OCI-LY1 (cell line): ENCODE results near the gene RAD21L1.

Source experiments
- H2AFZ ChIP-seq: fragments of 200-600 bp; sonication (generic), shearing (Covaris generic); 2 replicates; pipeline ENCODE4 v1.6.0; 2014; ENCODE audit warnings: antibody characterized with exemption, mild to moderate bottlenecking, low read length
- H3F3A ChIP-seq: fragments of 200-600 bp; sonication (generic), shearing (Covaris generic); 2 replicates; pipeline ENCODE4 v1.6.0; 2014; ENCODE audit warnings: mild to moderate bottlenecking, antibody characterized with exemption, low read length, moderate library complexity; ENCODE audit not compliant: insufficient read depth
- H3K27ac ChIP-seq: fragments of 200-600 bp; sonication (generic); 2 replicates; pipeline ENCODE4 v1.5.1; 2014; ENCODE audit warnings: low read length, mixed run types, mild to moderate bottlenecking, low read depth; ENCODE audit not compliant: poor library complexity, severe bottlenecking
- H3K27me3 ChIP-seq: fragments of 200-600 bp; sonication (generic); 2 replicates; pipeline ENCODE4 v1.6.0; 2014; ENCODE audit warnings: antibody characterized with exemption, mild to moderate bottlenecking, low read length, moderate library complexity; ENCODE audit not compliant: insufficient read depth
- H3K36me3 ChIP-seq: fragments of 200-600 bp; sonication (generic); 2 replicates; pipeline ENCODE4 v1.6.1; 2014; ENCODE audit warnings: mild to moderate bottlenecking, antibody characterized with exemption, low read length, moderate library complexity, mixed read lengths; ENCODE audit not compliant: insufficient read depth
- H3K4me1 ChIP-seq: fragments of 200-600 bp; sonication (generic); 2 replicates; pipeline ENCODE4 v1.5.1; 2014; ENCODE audit warnings: mild to moderate bottlenecking, low read length, moderate library complexity; ENCODE audit not compliant: insufficient read depth, severe bottlenecking
- H3K4me2 ChIP-seq: fragments of 200-600 bp; sonication (generic), shearing (Covaris generic); 2 replicates; pipeline ENCODE4 v1.6.1; 2014; ENCODE audit warnings: low read length
- H3K4me3 ChIP-seq: fragments of 200-600 bp; sonication (generic); 2 replicates; pipeline ENCODE4 v1.5.1; 2014; ENCODE audit warnings: low read length, low read depth, mild to moderate bottlenecking, mixed read lengths; ENCODE audit not compliant: poor library complexity, severe bottlenecking
- H3K79me2 ChIP-seq: fragments of 200-600 bp; shearing (Covaris generic); 2 replicates; pipeline ENCODE4 v1.6.1; 2016; ENCODE audit warnings: mixed run types, low read length, mixed read lengths; ENCODE audit not compliant: insufficient read depth
- H3K9ac ChIP-seq: fragments of 200-600 bp; sonication (generic), shearing (Covaris generic); 2 replicates; pipeline ENCODE4 v1.6.1; 2014; ENCODE audit warnings: mild to moderate bottlenecking, low read length, mixed read lengths
- H3K9me2 ChIP-seq: fragments of 200-600 bp; sonication (generic), shearing (Covaris generic); 2 replicates; pipeline ENCODE4 v1.6.1; 2014; ENCODE audit warnings: low read depth, mild to moderate bottlenecking, low read length, mixed read lengths
- H3K9me3 ChIP-seq: fragments of 200-600 bp; shearing (Covaris generic); 2 replicates; pipeline ENCODE4 v1.6.1; 2014; ENCODE audit warnings: low read length, mixed read lengths
- H4K20me1 ChIP-seq: fragments of 200-600 bp; sonication (generic), shearing (Covaris generic); 2 replicates; pipeline ENCODE4 v1.6.0; 2016; ENCODE audit warnings: mild to moderate bottlenecking, low read length; ENCODE audit not compliant: insufficient read depth
- CTCF ChIP-seq: fragments of 200-600 bp; sonication (generic), shearing (Covaris generic); IDR thresholded peaks from 2 replicates; pipeline ENCODE4 v1.5.1; 2017; ENCODE audit warnings: mild to moderate bottlenecking, antibody characterized with exemption, low read length, moderate library complexity, mixed read lengths
- EZH2 ChIP-seq: fragments of 200-600 bp; sonication (generic), shearing (Covaris generic); IDR thresholded peaks from 2 replicates; pipeline ENCODE4 v1.8.0; 2017; ENCODE audit warnings: borderline replicate concordance, mixed run types, mild to moderate bottlenecking, antibody characterized with exemption, low read length, moderate library complexity, mixed read lengths

Gene RAD21L1

DNA sequence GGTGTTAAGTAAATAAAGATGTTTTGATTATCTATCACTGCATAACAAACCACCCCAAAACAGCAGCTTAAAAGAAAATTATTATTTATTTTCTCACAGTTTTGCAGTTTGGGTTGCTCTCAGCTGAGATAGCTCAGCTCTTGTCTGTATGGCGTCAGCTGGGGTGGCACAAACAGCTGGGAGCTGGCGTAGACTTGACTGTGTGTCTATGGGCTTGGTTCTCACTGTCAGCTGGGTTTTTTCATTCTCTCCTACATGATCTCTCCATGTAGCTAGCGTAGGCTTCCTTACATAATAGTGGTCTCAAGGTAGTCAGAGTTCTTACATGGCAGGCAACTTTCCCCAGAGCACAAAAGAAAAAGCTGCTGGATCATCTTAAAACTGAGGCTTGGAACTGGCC, 34.5 kb upstream of the RAD21L1 start:
- H3F3A ChIP-seq: no peaks in the 10 kb centered on the region
- TF ChIP-seq EZH2: no peak
- no peak for TF ChIP-seq CTCF
- no peaks in the 10 kb centered on the region for H3K79me2 ChIP-seq
- no peak overlapping the region for H3K4me2 ChIP-seq
- no peaks in the 10 kb centered on the region for H3K36me3 ChIP-seq
- H3K9ac ChIP-seq: no peak overlapping the region
- H3K27me3 ChIP-seq: no peaks in the 10 kb centered on the region; the same call in 1 of the 2 replicates
- no peaks in the 10 kb centered on the region for H3K9me3 ChIP-seq
- no peak overlapping the region for H3K27ac ChIP-seq
- H4K20me1 ChIP-seq: no peaks in the 10 kb centered on the region
- H2AFZ ChIP-seq: no peak overlapping the region
- no peaks in the 10 kb centered on the region for H3K4me1 ChIP-seq
- H3K4me3 ChIP-seq: no peak overlapping the region
- no peaks in the 10 kb centered on the region for H3K9me2 ChIP-seq

- Histone ChIP-seq H3K9me3 (peaks cover 4% of the 10 kb centered on the region; the same call in 1 of the 2 replicates), H4K20me1 (no peaks in the 10 kb centered on the region), H3K27me3 (peaks cover 5% of the 10 kb centered on the region; the same call in 1 of the 2 replicates), H3F3A (no peaks in the 10 kb centered on the region), H3K36me3 (no peaks in the 10 kb centered on the region), H2AFZ (no peak overlapping the region), H3K4me1 (no peaks in the 10 kb centered on the region), H3K4me3 (no peak overlapping the region), H3K9ac (no peak overlapping the region), H3K9me2 (no peaks in the 10 kb centered on the region), H3K4me2 (no peak overlapping the region), H3K79me2 (no peaks in the 10 kb centered on the region), H3K27ac (no peak overlapping the region)
- TF ChIP-seq CTCF: no peak
- no peak for TF ChIP-seq EZH2
Observed at GRCh38 chr20:1195226-1195625, 30.6 kb upstream of the RAD21L1 start.

GRCh38 chr20:1196634-1197033, 29.2 kb upstream of the RAD21L1 start:
- Histone ChIP-seq H3K4me1 (no peaks in the 10 kb centered on the region), H3K9ac (no peak overlapping the region), H3K9me3 (peaks cover 4% of the 10 kb centered on the region; the same call in 1 of the 2 replicates), H3K4me3 (no peak overlapping the region), H3K79me2 (no peaks in the 10 kb centered on the region), H3K4me2 (no peak overlapping the region), H3K27ac (no peak overlapping the region), H4K20me1 (no peaks in the 10 kb centered on the region), H3K9me2 (no peaks in the 10 kb centered on the region), H3K27me3 (peaks cover 5% of the 10 kb centered on the region; the same call in 1 of the 2 replicates), H2AFZ (no peak overlapping the region), H3K36me3 (no peaks in the 10 kb centered on the region), H3F3A (no peaks in the 10 kb centered on the region)
- TF ChIP-seq EZH2 (no peak), CTCF (no peak)
